HFFc6 (cell line): ENCODE data around the gene IL33. TPM values are rescaled to one million over a fixed set of nuclear protein-coding genes. Genes with fewer than 3 reads are reported as not detected.

Experiments
- DNase-seq: peaks from one replicate; pipeline ENCODE4 v3.0.0-alpha.2; 2018
- H3K27ac Mint-ChIP-seq: 2 replicates; pipeline ENCODE4 v1.8.0; 2020; ENCODE audit warnings: mild to moderate bottlenecking, mixed read lengths
- H3K27me3 Mint-ChIP-seq: 2 replicates; pipeline ENCODE4 v1.8.0; 2021; ENCODE audit warnings: mild to moderate bottlenecking, moderate library complexity, mixed read lengths; ENCODE audit not compliant: insufficient read depth
- H3K36me3 Mint-ChIP-seq: 2 replicates; pipeline ENCODE4 v1.8.0; 2021; ENCODE audit warnings: low read depth, mixed read lengths
- H3K4me1 Mint-ChIP-seq: 2 replicates; pipeline ENCODE4 v1.8.0; 2020; ENCODE audit warnings: low read depth, mixed read lengths
- H3K4me3 Mint-ChIP-seq: 2 replicates; pipeline ENCODE4 v1.8.0; 2020; ENCODE audit warnings: mild to moderate bottlenecking, moderate library complexity, mixed read lengths
- H3K9me3 Mint-ChIP-seq: 2 replicates; pipeline ENCODE4 v1.8.0; 2020; ENCODE audit warnings: mild to moderate bottlenecking, mixed read lengths
- total RNA-seq, 6 experiments: library from RNA; stranded (reverse); fragmentation: NEBNext Ultra II Directional; extraction: Animal tissue kit (Norgen Biotek cat#: 25700); gene quantifications; 2 replicates in 1 of 6; 3 replicates in 5 of 6; pipeline ENCODE4 v1.2.3, GENCODE V29; 2021
- TF ChIP-seq, protein P1 (sequence below): fragments of 200-600 bp; sonication (generic); IDR thresholded peaks from 2 replicates; pipeline ENCODE4 v1.5.0; 2021; ENCODE audit warnings: antibody characterized with exemption, mild to moderate bottlenecking

Gene IL33
- total RNA-seq, 6 experiments from 2014 or later: 0.09 TPM; not detected in 5

DNA sequence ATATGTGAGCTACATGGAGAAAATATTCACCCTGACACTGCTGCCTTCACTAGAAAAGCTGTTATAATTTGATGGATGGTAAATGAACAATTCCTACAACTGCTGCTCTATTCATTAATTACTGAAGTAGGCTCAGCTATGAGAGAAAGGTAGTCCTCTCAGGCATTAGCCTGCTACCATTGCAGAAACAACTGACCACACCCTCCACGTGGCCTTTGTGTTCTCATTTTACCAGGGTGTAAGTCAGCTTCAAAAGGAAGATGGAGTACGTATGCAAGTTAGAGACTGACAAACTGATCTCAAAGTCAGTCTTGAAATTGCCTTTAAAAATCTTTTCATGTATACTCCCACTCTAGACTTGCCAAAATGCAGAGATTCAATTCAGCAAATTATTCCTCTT lies 86.3 kb downstream of the IL33 start:
- DNase-seq: no peak
- Mint-ChIP-seq H3K36me3 (no peaks in the 10 kb centered on the region; the same call in 1 of the 2 replicates), H3K27me3 (peaks cover 6% of the 10 kb centered on the region; the same call in 1 of the 2 replicates), H3K4me1 (no peaks in the 10 kb centered on the region), H3K27ac (no peak overlapping the region), H3K9me3 (peaks cover under 1% of the 10 kb centered on the region; the same call in 1 of the 2 replicates), H3K4me3 (no peak overlapping the region)
- TF ChIP-seq, protein P1, sequence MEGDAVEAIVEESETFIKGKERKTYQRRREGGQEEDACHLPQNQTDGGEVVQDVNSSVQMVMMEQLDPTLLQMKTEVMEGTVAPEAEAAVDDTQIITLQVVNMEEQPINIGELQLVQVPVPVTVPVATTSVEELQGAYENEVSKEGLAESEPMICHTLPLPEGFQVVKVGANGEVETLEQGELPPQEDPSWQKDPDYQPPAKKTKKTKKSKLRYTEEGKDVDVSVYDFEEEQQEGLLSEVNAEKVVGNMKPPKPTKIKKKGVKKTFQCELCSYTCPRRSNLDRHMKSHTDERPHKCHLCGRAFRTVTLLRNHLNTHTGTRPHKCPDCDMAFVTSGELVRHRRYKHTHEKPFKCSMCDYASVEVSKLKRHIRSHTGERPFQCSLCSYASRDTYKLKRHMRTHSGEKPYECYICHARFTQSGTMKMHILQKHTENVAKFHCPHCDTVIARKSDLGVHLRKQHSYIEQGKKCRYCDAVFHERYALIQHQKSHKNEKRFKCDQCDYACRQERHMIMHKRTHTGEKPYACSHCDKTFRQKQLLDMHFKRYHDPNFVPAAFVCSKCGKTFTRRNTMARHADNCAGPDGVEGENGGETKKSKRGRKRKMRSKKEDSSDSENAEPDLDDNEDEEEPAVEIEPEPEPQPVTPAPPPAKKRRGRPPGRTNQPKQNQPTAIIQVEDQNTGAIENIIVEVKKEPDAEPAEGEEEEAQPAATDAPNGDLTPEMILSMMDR: no peak

DNA sequence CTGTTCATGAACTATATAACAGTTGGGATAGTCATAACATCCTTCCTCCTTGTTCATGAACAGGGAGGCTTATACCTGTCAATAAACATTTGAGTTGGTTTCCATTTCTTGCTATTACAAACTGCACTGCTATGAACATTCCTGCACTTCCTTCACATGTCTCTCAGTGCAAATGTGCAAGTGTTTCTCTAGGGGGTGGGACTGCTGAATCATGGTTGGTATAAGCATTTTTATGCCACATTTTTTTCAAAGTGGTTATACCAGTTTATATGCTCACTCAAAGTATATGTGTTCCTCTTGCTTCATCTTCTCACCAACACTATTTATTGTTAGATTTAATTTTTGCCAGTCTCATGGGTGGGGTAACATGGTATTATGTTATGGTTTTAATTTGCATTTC lies 86.8 kb downstream of the IL33 start:
- H3K27me3 Mint-ChIP-seq: peaks cover 6% of the 10 kb centered on the region; the same call in 1 of the 2 replicates
- DNase-seq: peak; percentile 9
- H3K36me3 Mint-ChIP-seq: no peaks in the 10 kb centered on the region
- H3K4me1 Mint-ChIP-seq: no peaks in the 10 kb centered on the region
- no peak overlapping the region for H3K27ac Mint-ChIP-seq
- TF ChIP-seq, protein P1: no peak
- H3K9me3 Mint-ChIP-seq: no peaks in the 10 kb centered on the region
- H3K4me3 Mint-ChIP-seq: no peak overlapping the region

DNA sequence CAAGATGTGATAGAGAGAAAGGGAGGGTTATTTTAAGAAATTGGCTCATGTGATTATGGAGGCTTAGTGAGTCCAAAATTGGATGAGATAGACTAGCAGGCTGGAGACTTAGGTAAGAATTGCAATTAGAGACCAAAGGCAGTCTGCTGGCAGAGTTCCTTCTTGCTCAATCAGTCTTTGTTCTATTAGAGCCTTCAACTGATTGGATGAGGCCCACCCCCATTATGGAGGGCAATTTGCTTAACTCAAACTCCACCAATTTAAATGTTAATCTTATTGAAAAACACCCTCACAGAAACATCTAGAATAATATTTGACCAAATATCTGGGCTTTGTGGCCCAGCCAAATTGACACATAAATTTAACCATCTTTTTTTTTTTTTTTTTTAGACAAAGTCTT lies 88.6 kb downstream of the IL33 start:
- no peaks in the 10 kb centered on the region for H3K9me3 Mint-ChIP-seq
- no peaks in the 10 kb centered on the region for H3K36me3 Mint-ChIP-seq
- H3K27me3 Mint-ChIP-seq: peaks cover 6% of the 10 kb centered on the region; the same call in 1 of the 2 replicates
- TF ChIP-seq, protein P1: no peak
- H3K4me3 Mint-ChIP-seq: no peak overlapping the region
- H3K4me1 Mint-ChIP-seq: no peaks in the 10 kb centered on the region
- DNase-seq: no peak
- H3K27ac Mint-ChIP-seq: no peak overlapping the region

DNA sequence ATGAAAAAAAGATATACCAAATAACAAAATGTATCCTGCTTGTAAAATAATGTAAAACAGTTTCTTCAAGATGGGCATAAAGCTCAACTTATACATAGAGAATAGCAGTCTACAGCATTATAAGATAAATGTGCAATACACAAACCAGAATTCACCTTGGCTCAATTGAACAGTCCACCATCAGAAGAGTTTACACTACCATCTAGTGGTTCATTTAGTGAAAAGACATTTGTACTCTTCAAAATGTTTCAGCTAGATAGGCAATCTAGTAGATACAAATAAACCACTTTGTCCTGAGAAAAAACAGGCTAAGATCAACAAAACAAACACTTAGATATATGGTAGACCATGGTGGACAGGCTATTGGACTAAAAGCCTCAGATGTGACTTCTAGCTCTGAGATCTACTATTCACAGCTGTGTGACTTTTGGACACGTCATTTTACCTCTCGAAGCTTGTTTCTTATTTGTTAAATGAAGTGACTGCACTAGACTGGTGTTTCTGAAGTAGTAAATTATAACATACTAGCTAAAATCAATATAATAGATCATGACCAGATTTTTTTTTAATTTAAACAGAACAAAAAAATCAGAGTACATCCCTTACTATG lies 90.5 kb downstream of the IL33 start:
- Mint-ChIP-seq H3K27me3 (peaks cover 6% of the 10 kb centered on the region; the same call in 1 of the 2 replicates), H3K9me3 (no peaks in the 10 kb centered on the region), H3K27ac (no peak overlapping the region), H3K4me1 (no peaks in the 10 kb centered on the region), H3K4me3 (no peak overlapping the region), H3K36me3 (no peaks in the 10 kb centered on the region)
- DNase-seq: peak; percentile 42
- TF ChIP-seq, protein P1: peak; percentile 81

Other genes starting within 250 kb of the IL33 start
- gene RANBP6, start 200.2 kb upstream of the IL33 start, total RNA-seq: 10 to 100 TPM; 23.5 to 31.7 (median 24.5) TPM
- gene TPD52L3, start 112.6 kb downstream of the IL33 start, total RNA-seq: not detected
- 10 to 100 TPM; 23.3 to 34.9 (median 26.2) TPM for gene UHRF2, start 197.4 kb downstream of the IL33 start, total RNA-seq